BLaER1 (cell line): ENCODE data around the gene GEMIN7.
A peak's percentile ranks its signal among the peaks of the same experiment; 100 is the strongest.

Experiments used
- H3K27ac ChIP-seq: shearing (Covaris generic); formaldehyde crosslinking; 2 replicates; pipeline ENCODE4 v1.8.1; 2022
- H3K27me3 ChIP-seq: shearing (Covaris generic); formaldehyde crosslinking; 2 replicates; pipeline ENCODE4 v1.8.1; 2022
- H3K36me3 ChIP-seq: shearing (Covaris generic); formaldehyde crosslinking; 2 replicates; pipeline ENCODE4 v1.8.1; 2022
- H3K4me1 ChIP-seq: shearing (Covaris generic); formaldehyde crosslinking; 2 replicates; pipeline ENCODE4 v1.8.1; 2022
- H3K4me2 ChIP-seq: shearing (Covaris generic); formaldehyde crosslinking; 2 replicates; pipeline ENCODE4 v1.8.1; 2022
- H3K4me3 ChIP-seq: shearing (Covaris generic); formaldehyde crosslinking; 2 replicates; pipeline ENCODE4 v1.8.1; 2022
- H3K9ac ChIP-seq: shearing (Covaris generic); formaldehyde crosslinking; 2 replicates; pipeline ENCODE4 v1.8.1; 2022
- H3K9me3 ChIP-seq: shearing (Covaris generic); formaldehyde crosslinking; 2 replicates; pipeline ENCODE4 v1.8.1; 2022
- H4K20me1 ChIP-seq: shearing (Covaris generic); formaldehyde crosslinking; 2 replicates; pipeline ENCODE4 v1.8.1; 2022
- Cebpa-rat ChIP-seq: shearing (Covaris generic); IDR thresholded peaks from 2 replicates; pipeline ENCODE4 v1.8.1; 2022

GEMIN7 gene

GRCh38 chr19:45124021-45124420, 45.0 kb downstream of the GEMIN7 start:
- no peak for TF ChIP-seq Cebpa-rat
- Histone ChIP-seq H4K20me1 (peaks cover 92% of the 10 kb centered on the region), H3K4me1 (peaks cover 85% of the 10 kb centered on the region), H3K4me3 (no peak overlapping the region), H3K27me3 (no peaks in the 10 kb centered on the region), H3K36me3 (peaks cover 33% of the 10 kb centered on the region), H3K4me2 (peak overlapping the region; percentile 22; the same call in 1 of the 2 replicates), H3K9ac (0 out of 2 replicates have a peak overlapping the region, but pooled peaks have one; percentile 17), H3K9me3 (no peaks in the 10 kb centered on the region), H3K27ac (peak overlapping the region; percentile 59)

DNA sequence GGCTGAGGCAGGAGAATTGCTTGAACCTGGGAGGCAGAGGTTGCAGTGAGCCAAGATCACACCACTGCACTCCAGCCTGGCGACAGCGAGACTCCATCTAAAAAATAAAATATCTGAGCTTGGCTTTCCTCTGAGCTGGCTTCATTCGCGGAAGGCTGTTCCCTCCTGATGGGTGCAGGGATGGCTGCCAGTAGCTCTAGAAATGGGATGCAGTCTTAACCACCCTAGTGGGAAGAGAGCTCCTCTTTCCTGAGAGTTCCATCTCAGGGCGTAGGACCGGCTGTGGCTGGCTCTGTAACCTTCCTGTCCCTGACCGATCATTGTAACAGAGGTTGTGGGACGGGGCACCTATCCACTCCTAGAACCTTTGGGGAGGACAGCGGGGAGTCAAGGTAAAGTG, 46.3 kb downstream of the GEMIN7 start:
- Histone ChIP-seq H3K4me1 (peaks cover 81% of the 10 kb centered on the region), H3K4me3 (no peak overlapping the region), H3K4me2 (peak overlapping the region; percentile 58), H3K36me3 (peaks cover 34% of the 10 kb centered on the region), H3K9ac (no peak overlapping the region), H4K20me1 (peaks cover 93% of the 10 kb centered on the region), H3K27ac (peak overlapping the region; percentile 59), H3K9me3 (no peaks in the 10 kb centered on the region), H3K27me3 (no peaks in the 10 kb centered on the region)
- TF ChIP-seq Cebpa-rat, result no peak

DNA sequence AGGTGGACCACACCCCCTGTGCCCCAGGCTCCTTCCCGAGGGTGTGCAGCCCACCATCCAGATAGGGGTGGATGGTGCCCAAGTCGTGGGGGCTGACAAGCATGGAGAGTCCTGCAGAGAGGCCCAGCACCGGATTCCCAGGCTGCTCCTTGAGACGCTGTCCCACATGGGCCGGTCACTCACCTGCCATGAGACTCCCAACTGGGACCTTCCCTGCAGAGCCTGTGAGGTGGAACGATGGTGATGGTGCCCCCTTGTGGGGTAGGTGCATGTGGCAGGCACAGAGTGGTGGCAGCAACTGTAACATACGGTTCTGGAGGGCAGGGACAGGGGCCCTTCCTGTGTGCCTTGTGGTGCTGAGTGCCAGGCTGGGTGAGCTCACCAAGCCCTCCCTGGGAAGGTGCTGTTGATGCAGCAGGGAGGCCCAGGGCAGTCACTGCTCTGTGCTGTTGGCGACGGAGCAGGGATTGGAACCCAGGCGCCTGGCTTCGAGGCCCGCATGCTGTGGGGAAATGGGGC, 47.0 kb downstream of the GEMIN7 start:
- H3K4me2 ChIP-seq, result peak overlapping the region; percentile 58

GRCh38 chr19:45126654-45127053, 47.6 kb downstream of the GEMIN7 start:
- Histone ChIP-seq H3K4me3 (no peak overlapping the region), H4K20me1 (peaks cover 93% of the 10 kb centered on the region), H3K36me3 (peaks cover 34% of the 10 kb centered on the region), H3K4me1 (peaks cover 81% of the 10 kb centered on the region), H3K4me2 (0 out of 2 replicates have a peak overlapping the region, but pooled peaks have one; percentile 58), H3K27ac (0 out of 2 replicates have a peak overlapping the region, but pooled peaks have one; percentile 14), H3K27me3 (no peaks in the 10 kb centered on the region), H3K9me3 (no peaks in the 10 kb centered on the region), H3K9ac (no peak overlapping the region)
- TF ChIP-seq Cebpa-rat, result no peak

More for the DNA sequence above, 47.0 kb downstream of the GEMIN7 start:
- Histone ChIP-seq H3K27ac (peak overlapping the region; percentile 59), H3K9me3 (no peaks in the 10 kb centered on the region), H4K20me1 (peaks cover 93% of the 10 kb centered on the region), H3K4me1 (peaks cover 81% of the 10 kb centered on the region), H3K36me3 (peaks cover 34% of the 10 kb centered on the region), H3K9ac (no peak overlapping the region), H3K27me3 (no peaks in the 10 kb centered on the region), H3K4me3 (no peak overlapping the region)
- no peak for TF ChIP-seq Cebpa-rat

DNA sequence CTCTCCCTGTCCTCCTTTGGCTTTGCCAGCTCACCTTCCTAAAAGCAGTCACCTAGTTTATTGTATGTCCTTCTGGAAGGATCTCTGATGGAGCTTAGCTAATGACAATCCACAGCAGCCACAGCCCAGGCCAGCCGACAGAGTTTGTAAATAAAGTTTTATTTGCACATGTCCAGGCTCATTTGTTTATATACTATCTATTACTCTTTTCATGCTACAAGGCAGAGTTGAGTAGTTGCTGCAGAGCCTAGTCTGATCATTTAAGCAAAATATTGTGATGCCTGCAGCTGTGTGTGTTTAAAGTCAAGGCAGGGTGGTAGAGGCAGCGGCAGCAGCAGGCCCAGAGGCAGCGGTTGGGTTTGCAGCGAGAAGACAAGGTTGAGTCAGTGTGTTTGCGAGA, 49.1 kb downstream of the GEMIN7 start:
- Histone ChIP-seq H3K9ac (no peak overlapping the region), H3K27me3 (no peaks in the 10 kb centered on the region), H3K9me3 (no peaks in the 10 kb centered on the region), H4K20me1 (peaks cover 79% of the 10 kb centered on the region), H3K36me3 (peaks cover 40% of the 10 kb centered on the region), H3K4me1 (peaks cover 78% of the 10 kb centered on the region), H3K4me2 (no peak overlapping the region), H3K4me3 (no peak overlapping the region), H3K27ac (no peak overlapping the region)
- no peak for TF ChIP-seq Cebpa-rat

DNA sequence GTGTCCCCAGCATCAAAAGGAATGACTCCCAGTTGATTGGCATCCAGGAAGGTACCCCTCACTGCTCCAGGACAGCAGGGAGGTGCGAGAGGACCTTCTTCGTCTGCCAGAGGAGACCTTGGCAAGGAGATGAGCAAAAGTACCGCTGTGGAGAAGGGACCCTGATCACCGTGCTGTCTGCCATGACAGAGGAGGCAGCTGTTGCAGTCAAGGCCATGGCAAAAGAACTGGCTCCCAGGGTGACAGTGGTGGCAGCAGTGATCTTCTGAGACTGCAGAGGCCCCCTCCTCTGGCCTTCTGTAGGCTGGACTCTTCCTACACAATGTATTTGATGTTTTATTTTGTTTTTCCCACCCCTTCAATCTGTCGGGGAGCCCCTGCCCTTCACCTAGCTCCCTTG, 49.7 kb downstream of the GEMIN7 start:
- Histone ChIP-seq H3K27me3 (no peaks in the 10 kb centered on the region), H4K20me1 (peaks cover 72% of the 10 kb centered on the region), H3K4me2 (no peak overlapping the region), H3K4me3 (no peak overlapping the region), H3K9ac (no peak overlapping the region), H3K4me1 (peaks cover 78% of the 10 kb centered on the region), H3K9me3 (no peaks in the 10 kb centered on the region), H3K36me3 (peaks cover 33% of the 10 kb centered on the region), H3K27ac (0 out of 2 replicates have a peak overlapping the region, but pooled peaks have one; percentile 10)
- TF ChIP-seq Cebpa-rat, result no peak

DNA sequence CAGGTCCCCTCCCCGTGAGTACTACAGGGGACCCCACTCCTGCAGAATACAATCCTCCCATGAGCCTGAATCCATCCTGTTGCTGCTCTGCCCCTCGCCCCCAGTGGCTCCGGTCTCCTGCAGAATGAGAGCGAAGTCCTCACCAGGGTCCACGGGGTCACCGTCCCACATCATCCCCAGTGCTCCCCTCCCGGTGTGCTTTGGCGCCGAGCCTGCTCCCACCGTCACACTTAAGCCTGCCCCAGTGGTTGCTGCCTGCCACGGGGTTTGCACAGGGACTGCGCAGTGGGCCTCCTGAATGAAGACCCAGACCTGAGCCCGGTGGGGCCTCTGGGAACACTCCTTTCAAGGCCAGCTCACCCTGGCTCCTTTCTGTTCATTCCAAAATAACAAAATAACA, 51.2 kb downstream of the GEMIN7 start:
- H3K4me3 ChIP-seq, result no peak overlapping the region
- TF ChIP-seq Cebpa-rat, result no peak
- no peaks in the 10 kb centered on the region for H3K27me3 ChIP-seq
- H3K9me3 ChIP-seq, result no peaks in the 10 kb centered on the region
- H3K36me3 ChIP-seq, result peaks cover 33% of the 10 kb centered on the region
- peak overlapping the region; percentile 56 for H3K4me2 ChIP-seq
- peaks cover 60% of the 10 kb centered on the region for H4K20me1 ChIP-seq
- peak overlapping the region; percentile 45 for H3K9ac ChIP-seq
- no peak overlapping the region for H3K27ac ChIP-seq
- peaks cover 78% of the 10 kb centered on the region for H3K4me1 ChIP-seq

DNA sequence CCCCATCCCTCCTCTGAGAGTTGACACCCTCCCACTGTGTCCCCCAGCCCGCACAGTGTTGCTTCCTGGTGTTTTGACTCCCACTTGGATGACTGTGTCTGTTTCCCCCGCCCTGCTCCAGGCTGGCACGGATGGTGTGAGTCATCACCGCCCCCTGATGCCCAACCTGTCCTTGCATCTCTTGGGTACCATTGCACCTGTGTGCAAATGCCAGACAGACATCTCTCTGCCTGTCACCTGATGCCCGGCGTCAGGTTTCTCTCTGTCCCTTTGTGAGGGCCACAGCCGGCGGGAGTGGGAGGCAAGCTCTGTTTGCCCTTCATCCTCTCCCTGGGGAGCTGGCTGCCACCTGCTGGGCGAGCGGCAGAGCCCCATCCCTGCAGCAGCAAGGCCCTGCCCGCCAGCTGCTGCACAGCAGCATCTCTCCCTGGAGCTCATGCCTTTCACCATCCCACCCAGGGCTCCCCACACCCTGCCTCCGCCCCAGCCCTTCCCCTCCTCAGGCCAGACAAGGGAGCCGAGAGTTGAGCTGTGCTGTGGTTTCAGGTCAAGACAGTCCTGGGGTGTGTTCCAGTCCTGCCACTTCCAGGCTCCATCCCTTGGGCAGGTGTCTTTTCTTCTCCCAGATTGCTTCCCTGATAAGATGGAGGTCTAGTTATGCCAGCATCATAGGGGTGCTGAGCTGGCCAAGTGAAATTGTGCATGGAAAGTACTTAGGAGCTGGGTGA, 52.0 kb downstream of the GEMIN7 start:
- TF ChIP-seq Cebpa-rat, result no peak
- peak overlapping the region; percentile 56 for H3K4me2 ChIP-seq
- H3K4me1 ChIP-seq, result peaks cover 78% of the 10 kb centered on the region
- H4K20me1 ChIP-seq, result peaks cover 52% of the 10 kb centered on the region
- H3K36me3 ChIP-seq, result peaks cover 33% of the 10 kb centered on the region
- no peaks in the 10 kb centered on the region for H3K27me3 ChIP-seq
- H3K4me3 ChIP-seq, result no peak overlapping the region
- H3K27ac ChIP-seq, result no peak overlapping the region
- no peaks in the 10 kb centered on the region for H3K9me3 ChIP-seq
- H3K9ac ChIP-seq, result peak overlapping the region; percentile 45

DNA sequence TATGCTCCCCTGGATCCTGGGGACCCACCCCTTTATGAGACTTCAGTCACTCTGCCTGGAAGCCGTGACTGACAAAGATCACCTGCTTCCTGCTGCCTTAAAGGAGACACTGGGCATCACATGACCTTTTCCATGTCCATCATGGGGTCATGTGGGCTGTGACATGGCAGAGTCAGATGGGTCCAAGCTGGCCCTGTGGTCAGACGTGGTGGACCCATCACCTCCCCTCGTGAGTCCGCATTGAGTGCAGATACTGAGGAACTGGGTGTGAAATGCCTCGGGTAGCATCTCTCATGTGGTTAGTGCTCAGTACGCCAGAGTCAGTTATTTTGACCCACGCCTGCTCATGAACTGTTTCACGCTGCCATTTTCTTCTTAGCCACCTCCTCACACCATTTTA, 54.6 kb downstream of the GEMIN7 start:
- TF ChIP-seq Cebpa-rat, result no peak
- peak overlapping the region; percentile 97 for H3K4me2 ChIP-seq
- H3K9me3 ChIP-seq, result no peaks in the 10 kb centered on the region
- peaks cover 54% of the 10 kb centered on the region for H4K20me1 ChIP-seq
- peaks cover 11% of the 10 kb centered on the region for H3K36me3 ChIP-seq
- H3K9ac ChIP-seq, result peak overlapping the region; percentile 53
- no peaks in the 10 kb centered on the region for H3K27me3 ChIP-seq
- H3K27ac ChIP-seq, result peak overlapping the region; percentile 89
- peaks cover 90% of the 10 kb centered on the region for H3K4me1 ChIP-seq
- H3K4me3 ChIP-seq, result no peak overlapping the region

DNA sequence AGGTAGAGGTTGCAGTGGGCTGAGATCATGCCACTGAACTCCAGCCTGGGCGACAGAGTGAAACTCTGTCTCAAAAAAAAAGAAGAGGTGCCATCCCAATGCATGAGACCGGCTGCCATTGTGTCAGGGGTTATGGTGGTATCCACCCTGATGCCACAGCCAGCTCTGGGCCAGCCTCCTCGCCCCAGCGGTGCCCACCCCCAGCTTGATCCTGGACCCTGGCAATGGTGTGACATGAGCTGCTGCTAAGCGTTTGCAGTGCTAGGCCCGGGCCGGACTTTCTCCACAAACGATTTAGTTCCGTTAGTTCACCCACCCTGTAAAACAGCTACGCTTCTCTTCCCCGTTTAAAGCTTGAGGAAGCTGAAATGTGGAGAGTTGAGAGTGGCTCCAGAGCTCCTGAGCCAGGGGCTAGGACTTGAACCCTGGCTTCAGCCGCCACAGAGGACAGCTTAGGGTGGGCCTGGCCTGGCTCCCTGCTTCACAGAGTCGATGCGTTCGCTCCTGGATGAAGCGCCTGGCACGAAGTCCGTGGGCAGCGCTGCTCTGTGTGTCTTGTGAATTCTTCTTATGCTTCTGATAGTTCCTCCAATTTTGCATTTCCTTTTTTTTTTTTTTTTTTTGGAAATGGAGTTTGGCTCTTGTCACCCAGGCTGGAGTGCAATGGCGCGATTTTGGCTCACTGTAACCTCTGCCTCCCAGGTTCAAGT, 56.3 kb downstream of the GEMIN7 start:
- peaks cover 46% of the 10 kb centered on the region for H4K20me1 ChIP-seq
- H3K9ac ChIP-seq, result peak overlapping the region; percentile 53
- H3K9me3 ChIP-seq, result no peaks in the 10 kb centered on the region
- H3K4me1 ChIP-seq, result peaks cover 85% of the 10 kb centered on the region
- no peak for TF ChIP-seq Cebpa-rat
- H3K27me3 ChIP-seq, result no peaks in the 10 kb centered on the region
- peak overlapping the region; percentile 89 for H3K27ac ChIP-seq
- H3K36me3 ChIP-seq, result peaks cover 15% of the 10 kb centered on the region
- peak overlapping the region; percentile 97 for H3K4me2 ChIP-seq
- H3K4me3 ChIP-seq, result no peak overlapping the region
